Liver (tissue), 9 donors: Measurements from ENCODE around the gene PLCB1. TPM values are rescaled to one million over a fixed set of nuclear protein-coding genes. Genes with fewer than 3 reads are reported as not detected.
A peak's percentile ranks its signal among the peaks of the same experiment; 100 is the strongest.

Experiments used
- DNase-seq: peaks from one replicate; pipeline ENCODE4 v3.0.0-alpha.2; 2017; ENCODE audit warnings: low spot score
- H3K27ac ChIP-seq, 2 donors: one replicate each; pipeline ENCODE4 v1.7.0; 2013; ENCODE audit warnings: inconsistent platforms in 2 of 2, low read length in 2 of 2, control low read depth in 1 of 2, low read depth in 1 of 2, mild to moderate bottlenecking in 1 of 2
- H3K27me3 ChIP-seq, 4 donors: one replicate each; pipeline versions ENCODE4 v1.6.1 to v1.7.0; 2013; ENCODE audit warnings: low read length in 3 of 4, inconsistent platforms in 1 of 4, mild to moderate bottlenecking in 1 of 4, moderate library complexity in 1 of 4; ENCODE audit not compliant: control insufficient read depth in 4 of 4, insufficient read depth in 4 of 4
- H3K36me3 ChIP-seq, 4 donors: one replicate each; pipeline versions ENCODE4 v1.6.1 to v1.7.0; 2013; ENCODE audit warnings: low read length in 3 of 4, mild to moderate bottlenecking in 3 of 4, low read depth in 1 of 4, moderate library complexity in 1 of 4; ENCODE audit not compliant: control insufficient read depth in 4 of 4, insufficient read depth in 3 of 4
- H3K4me1 ChIP-seq, 4 donors: one replicate each; pipeline versions ENCODE4 v1.6.1 to v1.7.0; 2013; ENCODE audit warnings: low read length in 3 of 4, mild to moderate bottlenecking in 3 of 4, moderate library complexity in 1 of 4; ENCODE audit not compliant: control insufficient read depth in 4 of 4, insufficient read depth in 4 of 4
- H3K4me3 ChIP-seq, 3 donors: one replicate each; pipeline versions ENCODE4 v1.6.1 to v1.7.0; 2013; ENCODE audit warnings: low read length in 3 of 3, control low read depth in 1 of 3, low read depth in 1 of 3, mild to moderate bottlenecking in 1 of 3
- H3K9ac ChIP-seq, 2 donors: one replicate each; pipeline ENCODE4 v1.7.0; 2013; ENCODE audit warnings: low read length in 2 of 2, mild to moderate bottlenecking in 2 of 2, moderate library complexity in 2 of 2, control low read depth in 1 of 2, low read depth in 1 of 2
- H3K9me3 ChIP-seq, 4 donors: one replicate each; pipeline versions ENCODE4 v1.6.1 to v1.7.0; 2013; ENCODE audit warnings: low read length in 3 of 4; ENCODE audit not compliant: control insufficient read depth in 4 of 4
- CTCF ChIP-seq: fragments of 150-350 bp; IDR thresholded peaks from 2 replicates; pipeline ENCODE4 v1.5.1; 2017; ENCODE audit warnings: improper control_type of control experiment, low read depth, low read length; ENCODE audit not compliant: missing input control
- EGR1 ChIP-seq, 2 donors: IDR thresholded peaks; 2 replicates each; pipeline ENCODE4 v1.6.1; 2016 to 2018; ENCODE audit warnings: antibody characterized with exemption in 2 of 2, low read depth in 2 of 2
- FOXA1 ChIP-seq: IDR thresholded peaks from 2 replicates; pipeline ENCODE4 v1.6.1; 2016; ENCODE audit warnings: antibody characterized with exemption
- FOXA2 ChIP-seq: IDR thresholded peaks from 2 replicates; pipeline ENCODE4 v1.6.1; 2016; ENCODE audit warnings: antibody characterized with exemption
- HNF4A ChIP-seq, 2 donors: conservative IDR thresholded peaks; 2 replicates each; pipeline ENCODE4 v1.6.1; 2016; ENCODE audit warnings: antibody characterized with exemption in 2 of 2, mild to moderate bottlenecking in 2 of 2
- HNF4G ChIP-seq: IDR thresholded peaks from 2 replicates; pipeline ENCODE4 v1.6.1; 2016; ENCODE audit warnings: antibody characterized with exemption
- NR2F2 ChIP-seq: IDR thresholded peaks from 2 replicates; pipeline ENCODE4 v1.6.1; 2016; ENCODE audit warnings: antibody characterized with exemption
- RAD21 ChIP-seq, 2 donors: IDR thresholded peaks; 2 replicates each; pipeline ENCODE4 v1.6.1; 2016; ENCODE audit warnings: antibody characterized with exemption in 2 of 2, mild to moderate bottlenecking in 2 of 2
- RXRA ChIP-seq, 2 donors: IDR thresholded peaks; 2 replicates each; pipeline ENCODE4 v1.6.1; 2017 to 2018; ENCODE audit warnings: antibody characterized with exemption in 2 of 2, mild to moderate bottlenecking in 1 of 2
- SP1 ChIP-seq: IDR thresholded peaks from 2 replicates; pipeline ENCODE4 v1.6.1; 2018; ENCODE audit warnings: antibody characterized with exemption, mild to moderate bottlenecking
- TAF1 ChIP-seq: conservative IDR thresholded peaks from 2 replicates; pipeline ENCODE4 v1.6.1; 2016; ENCODE audit warnings: antibody characterized with exemption, mild to moderate bottlenecking
- YY1 ChIP-seq: IDR thresholded peaks from 2 replicates; pipeline ENCODE4 v1.6.1; 2016; ENCODE audit warnings: antibody characterized with exemption, mild to moderate bottlenecking
- WGBS: extraction: QIAGEN DNeasy Blood & Tissue Kit; methylation state at CpG from one replicate; pipeline ENCODE4 v1.1.7; 2013; 5-methylcytosine and 5-hydroxymethylcytosine counted together
- polyA plus RNA-seq, 2 donors: library from polyadenylated mRNA; stranded (reverse) in 1 of 2; unstranded in 1 of 2; fragments of 200-250 nt in 1 of 2; fragments of >200 nt in 1 of 2; fragmentation: Nextera tagmentation in 1 of 2; extraction: Ambion mirVana in 1 of 2; gene quantifications; one replicate each; pipeline versions ENCODE4 v1.2.1 to v1.2.3, GENCODE V29; 2013 to 2015
- total RNA-seq, 2 donors: library from RNA; depleted of rRNA; stranded (reverse); fragments of >200 nt; gene quantifications; one replicate each; pipeline ENCODE4 v1.2.3, GENCODE V29; 2014
- TF ChIP-seq, protein P1 (sequence below): IDR thresholded peaks from 2 replicates; pipeline ENCODE4 v1.6.1; 2016; ENCODE audit warnings: antibody characterized with exemption, mild to moderate bottlenecking
- TF ChIP-seq, protein P2 (sequence below): IDR thresholded peaks from 2 replicates; pipeline ENCODE4 v1.6.1; 2016; ENCODE audit warnings: antibody characterized with exemption
- TF ChIP-seq, protein P3 (sequence below): IDR thresholded peaks from 2 replicates; pipeline ENCODE4 v1.6.1; 2016; ENCODE audit warnings: antibody characterized with exemption
- donor health status: healthy.
- donor health status: healthy.
- donor health status: healthy.
- donor health status: healthy.
- donor health status: healthy.

The PLCB1 gene
- total and polyA plus RNA-seq, 4 donors = 3.7 to 13.5 (median 5.9) TPM

DNA sequence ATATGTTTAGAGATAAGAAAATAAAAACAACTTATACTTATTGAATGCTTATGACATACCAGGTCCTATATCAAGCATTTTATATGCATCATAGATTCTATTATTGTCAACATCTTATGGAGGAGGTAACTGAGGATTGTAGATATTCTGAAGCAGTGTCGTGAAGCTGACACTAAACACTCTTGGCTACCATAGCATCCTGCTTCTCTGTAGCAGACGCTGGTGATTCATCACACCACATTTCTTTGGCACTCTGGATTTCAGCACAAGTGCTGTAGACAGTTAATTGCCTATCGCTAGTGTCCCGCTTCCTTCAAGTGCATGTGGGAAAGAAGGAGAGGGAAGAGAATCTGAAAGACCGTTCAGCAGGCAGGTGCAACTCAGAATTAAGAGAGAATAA is 317.1 kb downstream of the PLCB1 start:
- TF ChIP-seq, protein P1, sequence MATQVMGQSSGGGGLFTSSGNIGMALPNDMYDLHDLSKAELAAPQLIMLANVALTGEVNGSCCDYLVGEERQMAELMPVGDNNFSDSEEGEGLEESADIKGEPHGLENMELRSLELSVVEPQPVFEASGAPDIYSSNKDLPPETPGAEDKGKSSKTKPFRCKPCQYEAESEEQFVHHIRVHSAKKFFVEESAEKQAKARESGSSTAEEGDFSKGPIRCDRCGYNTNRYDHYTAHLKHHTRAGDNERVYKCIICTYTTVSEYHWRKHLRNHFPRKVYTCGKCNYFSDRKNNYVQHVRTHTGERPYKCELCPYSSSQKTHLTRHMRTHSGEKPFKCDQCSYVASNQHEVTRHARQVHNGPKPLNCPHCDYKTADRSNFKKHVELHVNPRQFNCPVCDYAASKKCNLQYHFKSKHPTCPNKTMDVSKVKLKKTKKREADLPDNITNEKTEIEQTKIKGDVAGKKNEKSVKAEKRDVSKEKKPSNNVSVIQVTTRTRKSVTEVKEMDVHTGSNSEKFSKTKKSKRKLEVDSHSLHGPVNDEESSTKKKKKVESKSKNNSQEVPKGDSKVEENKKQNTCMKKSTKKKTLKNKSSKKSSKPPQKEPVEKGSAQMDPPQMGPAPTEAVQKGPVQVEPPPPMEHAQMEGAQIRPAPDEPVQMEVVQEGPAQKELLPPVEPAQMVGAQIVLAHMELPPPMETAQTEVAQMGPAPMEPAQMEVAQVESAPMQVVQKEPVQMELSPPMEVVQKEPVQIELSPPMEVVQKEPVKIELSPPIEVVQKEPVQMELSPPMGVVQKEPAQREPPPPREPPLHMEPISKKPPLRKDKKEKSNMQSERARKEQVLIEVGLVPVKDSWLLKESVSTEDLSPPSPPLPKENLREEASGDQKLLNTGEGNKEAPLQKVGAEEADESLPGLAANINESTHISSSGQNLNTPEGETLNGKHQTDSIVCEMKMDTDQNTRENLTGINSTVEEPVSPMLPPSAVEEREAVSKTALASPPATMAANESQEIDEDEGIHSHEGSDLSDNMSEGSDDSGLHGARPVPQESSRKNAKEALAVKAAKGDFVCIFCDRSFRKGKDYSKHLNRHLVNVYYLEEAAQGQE = no peak
- TF ChIP-seq FOXA2 = no peak
- TF ChIP-seq YY1 = no peak
- no peak for TF ChIP-seq EGR1 (IDR thresholded peaks at IDR 0.05; ENCODE audit: low read depth in 2 of 2)
- TF ChIP-seq HNF4A (conservative IDR thresholded peaks at IDR 0.05) = no peak
- TF ChIP-seq, protein P2, sequence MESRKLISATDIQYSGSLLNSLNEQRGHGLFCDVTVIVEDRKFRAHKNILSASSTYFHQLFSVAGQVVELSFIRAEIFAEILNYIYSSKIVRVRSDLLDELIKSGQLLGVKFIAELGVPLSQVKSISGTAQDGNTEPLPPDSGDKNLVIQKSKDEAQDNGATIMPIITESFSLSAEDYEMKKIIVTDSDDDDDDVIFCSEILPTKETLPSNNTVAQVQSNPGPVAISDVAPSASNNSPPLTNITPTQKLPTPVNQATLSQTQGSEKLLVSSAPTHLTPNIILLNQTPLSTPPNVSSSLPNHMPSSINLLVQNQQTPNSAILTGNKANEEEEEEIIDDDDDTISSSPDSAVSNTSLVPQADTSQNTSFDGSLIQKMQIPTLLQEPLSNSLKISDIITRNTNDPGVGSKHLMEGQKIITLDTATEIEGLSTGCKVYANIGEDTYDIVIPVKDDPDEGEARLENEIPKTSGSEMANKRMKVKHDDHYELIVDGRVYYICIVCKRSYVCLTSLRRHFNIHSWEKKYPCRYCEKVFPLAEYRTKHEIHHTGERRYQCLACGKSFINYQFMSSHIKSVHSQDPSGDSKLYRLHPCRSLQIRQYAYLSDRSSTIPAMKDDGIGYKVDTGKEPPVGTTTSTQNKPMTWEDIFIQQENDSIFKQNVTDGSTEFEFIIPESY = no peak
- TF ChIP-seq TAF1 = no peak
- TF ChIP-seq NR2F2 = no peak
- no peak for TF ChIP-seq FOXA1
- TF ChIP-seq SP1 = no peak
- no peak for TF ChIP-seq HNF4G
- no peak for TF ChIP-seq RAD21 (IDR thresholded peaks at IDR 0.05)
- no peak for TF ChIP-seq RXRA (IDR thresholded peaks at IDR 0.05)
- TF ChIP-seq, protein P3, sequence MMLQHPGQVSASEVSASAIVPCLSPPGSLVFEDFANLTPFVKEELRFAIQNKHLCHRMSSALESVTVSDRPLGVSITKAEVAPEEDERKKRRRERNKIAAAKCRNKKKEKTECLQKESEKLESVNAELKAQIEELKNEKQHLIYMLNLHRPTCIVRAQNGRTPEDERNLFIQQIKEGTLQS = no peak
- peaks cover 0 to 3% (median 0%) of the 10 kb centered on the region in 4 donors for H3K27me3 ChIP-seq
- no peaks in the 10 kb centered on the region for H3K36me3 ChIP-seq

DNA sequence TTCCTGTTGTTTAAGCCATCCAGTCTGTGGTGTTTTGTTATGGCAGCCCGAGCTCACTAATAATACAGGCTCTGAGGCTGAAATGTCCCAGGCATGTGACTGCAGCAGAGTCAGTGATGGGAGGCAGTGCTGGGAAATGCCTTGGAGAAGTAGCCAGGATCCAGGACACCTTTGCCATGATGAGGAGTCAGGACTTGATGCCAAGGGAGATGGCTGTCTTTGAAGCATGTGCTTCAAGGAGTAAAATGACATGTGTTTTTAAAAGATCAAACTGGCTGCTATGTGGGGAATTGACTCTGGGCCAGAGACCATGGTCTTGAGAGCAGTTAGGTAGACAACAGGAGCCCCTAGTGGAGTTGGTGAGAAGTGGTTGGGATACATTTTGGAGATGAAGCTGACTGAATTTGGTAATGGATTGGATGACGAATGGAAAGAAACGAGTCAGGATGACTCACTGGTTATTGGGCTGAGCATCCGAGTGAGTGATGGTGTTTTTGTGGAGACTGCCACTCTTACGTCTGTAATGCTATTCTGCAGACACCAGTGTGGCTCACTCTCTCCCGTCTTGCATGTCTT is 322.2 kb downstream of the PLCB1 start:
- Histone ChIP-seq H3K9me3 (no peaks in the 10 kb centered on the region), H3K27me3 (peaks cover 0 to 3% (median 0%) of the 10 kb centered on the region in 4 donors), H3K27ac (no peak overlapping the region), H3K36me3 (no peaks in the 10 kb centered on the region), H3K4me1 (no peaks in the 10 kb centered on the region), H3K4me3 (no peak overlapping the region), H3K9ac (no peak overlapping the region)
- 78% methylated on average over 6 of the region's 6 CpGs for WGBS
- TF ChIP-seq, protein P3 = no peak
- TF ChIP-seq CTCF (peak; percentile 12), RAD21 (IDR thresholded peaks at IDR 0.05) (peak; percentile 44 to 72)
- no peak for DNase-seq

More for the DNA sequence above, 317.1 kb downstream of the PLCB1 start:
- H3K9ac ChIP-seq = no peak overlapping the region
- no peak overlapping the region for H3K27ac ChIP-seq
- WGBS = 91% methylated on average over 5 of the region's 5 CpGs
- DNase-seq = no peak
- no peak overlapping the region for H3K4me3 ChIP-seq
- H3K9me3 ChIP-seq = no peaks in the 10 kb centered on the region
- peaks cover 0 to 2% (median 0%) of the 10 kb centered on the region in 4 donors for H3K4me1 ChIP-seq
